Neural cell (in vitro differentiated cells): Measurements from ENCODE around the gene ASPM. TPM values are rescaled to one million over a fixed set of nuclear protein-coding genes. Genes with fewer than 3 reads are reported as not detected.

Experiments
- H2AFZ ChIP-seq: fragments of 200-600, 300-800 bp; sonication (generic), shearing (Covaris generic); 2 replicates; pipeline ENCODE4 v1.6.0; 2014; ENCODE audit warnings: low read depth, mild to moderate bottlenecking, antibody characterized with exemption, low read length, moderate library complexity
- H3F3A ChIP-seq: fragments of 200-600 bp; shearing (Covaris generic); 2 replicates; pipeline ENCODE4 v1.6.1; 2016; ENCODE audit warnings: mild to moderate bottlenecking, moderate library complexity, mixed read lengths, antibody characterized with exemption, low read length; ENCODE audit not compliant: insufficient read depth, poor library complexity, severe bottlenecking
- H3K27ac ChIP-seq: fragments of 200-600, 300-800 bp; sonication (generic), shearing (Covaris generic); 2 replicates; pipeline ENCODE4 v1.5.1; 2014; ENCODE audit warnings: mild to moderate bottlenecking, low read length, moderate library complexity
- H3K27me3 ChIP-seq: fragments of 300-800, 200-600 bp; sonication (generic), shearing (Covaris generic); 2 replicates; pipeline ENCODE4 v1.6.0; 2014; ENCODE audit warnings: mild to moderate bottlenecking, low read depth, low read length, moderate library complexity; ENCODE audit not compliant: insufficient read depth
- H3K36me3 ChIP-seq: fragments of 300-800, 200-600 bp; sonication (generic), shearing (Covaris generic); 2 replicates; pipeline ENCODE4 v1.5.1; 2014; ENCODE audit warnings: mild to moderate bottlenecking, antibody characterized with exemption, low read length, moderate library complexity; ENCODE audit not compliant: insufficient read depth
- H3K4me2 ChIP-seq: fragments of 300-800, 200-600 bp; sonication (generic), shearing (Covaris generic); 2 replicates; pipeline ENCODE4 v1.6.0; 2014; ENCODE audit warnings: mild to moderate bottlenecking, low read length
- H3K4me3 ChIP-seq: fragments of 300-800, 200-600 bp; sonication (generic), shearing (Covaris generic); 2 replicates; pipeline ENCODE4 v1.5.1; 2014; ENCODE audit warnings: mild to moderate bottlenecking, low read length, moderate library complexity
- H3K79me2 ChIP-seq: fragments of 200-600 bp; shearing (Covaris generic); replicated peaks from 2 replicates; pipeline ENCODE4 v1.6.0; 2014; ENCODE audit warnings: mild to moderate bottlenecking, low read length, moderate library complexity; ENCODE audit not compliant: insufficient read depth
- H3K9ac ChIP-seq: fragments of 300-800, 200-600 bp; sonication (generic), shearing (Covaris generic); 2 replicates; pipeline ENCODE4 v1.6.1; 2016; ENCODE audit warnings: mild to moderate bottlenecking, low read length, mixed read lengths
- H3K9me2 ChIP-seq: fragments of 200-600 bp; shearing (Covaris generic); 2 replicates; pipeline ENCODE4 v1.6.1; 2016; ENCODE audit warnings: mild to moderate bottlenecking, low read length, mixed read lengths; ENCODE audit not compliant: insufficient read depth
- H3K9me3 ChIP-seq: fragments of 200-600, 300-800 bp; sonication (generic), shearing (Covaris generic); 2 replicates; pipeline ENCODE4 v1.6.1; 2016; ENCODE audit warnings: mild to moderate bottlenecking, mixed run types, low read length, moderate library complexity, mixed read lengths
- H4K20me1 ChIP-seq: fragments of 200-600 bp; shearing (Covaris generic); 2 replicates; pipeline ENCODE4 v1.6.1; 2016; ENCODE audit warnings: mild to moderate bottlenecking, mixed run types; ENCODE audit not compliant: insufficient read depth
- CTCF ChIP-seq: fragments of 450-650 bp; IDR thresholded peaks from 2 replicates; pipeline ENCODE4 v1.5.1; 2014; ENCODE audit warnings: antibody characterized with exemption, mild to moderate bottlenecking, moderate library complexity; ENCODE audit not compliant: poor library complexity, severe bottlenecking
- EP300 ChIP-seq: fragments of 450-650 bp; conservative IDR thresholded peaks from 2 replicates; pipeline ENCODE4 v1.6.1; 2014; ENCODE audit warnings: antibody characterized with exemption, mild to moderate bottlenecking, moderate library complexity; ENCODE audit not compliant: poor library complexity, severe bottlenecking
- EZH2 ChIP-seq: fragments of 200-600, 300-800 bp; shearing (Covaris generic), sonication (generic); IDR thresholded peaks from 2 replicates; pipeline ENCODE4 v1.6.1; 2014; ENCODE audit warnings: antibody characterized with exemption, low read length, borderline replicate concordance, mild to moderate bottlenecking; ENCODE audit not compliant: insufficient read depth, poor library complexity, severe bottlenecking
- MXI1 ChIP-seq: fragments of 450-650 bp; conservative IDR thresholded peaks from 2 replicates; pipeline ENCODE4 v1.6.1; 2014; ENCODE audit warnings: antibody characterized with exemption, mild to moderate bottlenecking; ENCODE audit not compliant: poor library complexity, severe bottlenecking
- POLR2AphosphoS5 ChIP-seq: IDR thresholded peaks from 2 replicates; pipeline ENCODE4 v1.6.1; 2012
- RAD21 ChIP-seq: fragments of 450-650 bp; conservative IDR thresholded peaks from 2 replicates; pipeline ENCODE4 v1.6.1; 2014; ENCODE audit warnings: antibody characterized with exemption, mild to moderate bottlenecking, moderate library complexity
- SMC3 ChIP-seq: fragments of 450-650 bp; conservative IDR thresholded peaks from 2 replicates; pipeline ENCODE4 v1.6.1; 2014; ENCODE audit warnings: antibody characterized with exemption, mild to moderate bottlenecking, moderate library complexity; ENCODE audit not compliant: poor library complexity
- TAF1 ChIP-seq: IDR thresholded peaks from 2 replicates; pipeline ENCODE4 v1.6.1; 2012; ENCODE audit warnings: low read depth
- polyA plus RNA-seq: library from polyadenylated mRNA; depleted of rRNA; stranded (reverse); fragments of >200 nt; gene quantifications from 2 replicates; pipeline ENCODE4 v1.2.3, GENCODE V29; 2014
- TF ChIP-seq, protein P1 (sequence below): IDR thresholded peaks from 2 replicates; pipeline ENCODE4 v1.6.1; 2012; ENCODE audit warnings: borderline replicate concordance

Gene ASPM
- polyA plus RNA-seq, 1 donor from 2014 or later, result 0.87 TPM

DNA sequence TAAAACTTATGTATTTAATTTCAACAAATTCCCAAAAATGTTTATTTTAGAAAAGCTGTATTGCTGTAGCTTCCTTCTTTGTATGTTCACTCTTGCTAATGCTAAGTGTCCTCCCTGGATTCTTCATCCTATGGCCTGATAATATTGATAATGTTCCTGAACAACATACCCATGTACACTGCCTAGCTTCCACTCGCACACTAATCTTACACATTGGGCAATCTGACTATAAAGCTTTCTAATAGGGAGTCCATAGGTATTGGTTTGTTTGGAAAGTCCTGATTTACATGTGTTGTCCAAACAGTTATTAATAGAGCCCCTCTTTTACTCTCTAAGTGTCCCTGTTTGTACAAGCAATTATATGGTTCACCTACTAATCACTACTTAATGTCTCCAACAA lies 80.2 kb downstream of the ASPM start:
- H3K27ac ChIP-seq, result no peak overlapping the region
- H2AFZ ChIP-seq, result no peak overlapping the region
- no peaks in the 10 kb centered on the region for H3K27me3 ChIP-seq
- no peaks in the 10 kb centered on the region for H3K79me2 ChIP-seq
- no peaks in the 10 kb centered on the region for H3K36me3 ChIP-seq
- no peak overlapping the region for H3K9ac ChIP-seq
- no peak overlapping the region for H3K4me2 ChIP-seq
- H3F3A ChIP-seq, result no peaks in the 10 kb centered on the region
- H4K20me1 ChIP-seq, result no peaks in the 10 kb centered on the region
- H3K4me3 ChIP-seq, result no peak overlapping the region
- no peaks in the 10 kb centered on the region for H3K9me3 ChIP-seq
- TF ChIP-seq MXI1 (no peak), CTCF (no peak), RAD21 (no peak), SMC3 (no peak), EP300 (no peak), POLR2AphosphoS5 (no peak), TAF1 (no peak), EZH2 (no peak)
- TF ChIP-seq, protein P1, sequence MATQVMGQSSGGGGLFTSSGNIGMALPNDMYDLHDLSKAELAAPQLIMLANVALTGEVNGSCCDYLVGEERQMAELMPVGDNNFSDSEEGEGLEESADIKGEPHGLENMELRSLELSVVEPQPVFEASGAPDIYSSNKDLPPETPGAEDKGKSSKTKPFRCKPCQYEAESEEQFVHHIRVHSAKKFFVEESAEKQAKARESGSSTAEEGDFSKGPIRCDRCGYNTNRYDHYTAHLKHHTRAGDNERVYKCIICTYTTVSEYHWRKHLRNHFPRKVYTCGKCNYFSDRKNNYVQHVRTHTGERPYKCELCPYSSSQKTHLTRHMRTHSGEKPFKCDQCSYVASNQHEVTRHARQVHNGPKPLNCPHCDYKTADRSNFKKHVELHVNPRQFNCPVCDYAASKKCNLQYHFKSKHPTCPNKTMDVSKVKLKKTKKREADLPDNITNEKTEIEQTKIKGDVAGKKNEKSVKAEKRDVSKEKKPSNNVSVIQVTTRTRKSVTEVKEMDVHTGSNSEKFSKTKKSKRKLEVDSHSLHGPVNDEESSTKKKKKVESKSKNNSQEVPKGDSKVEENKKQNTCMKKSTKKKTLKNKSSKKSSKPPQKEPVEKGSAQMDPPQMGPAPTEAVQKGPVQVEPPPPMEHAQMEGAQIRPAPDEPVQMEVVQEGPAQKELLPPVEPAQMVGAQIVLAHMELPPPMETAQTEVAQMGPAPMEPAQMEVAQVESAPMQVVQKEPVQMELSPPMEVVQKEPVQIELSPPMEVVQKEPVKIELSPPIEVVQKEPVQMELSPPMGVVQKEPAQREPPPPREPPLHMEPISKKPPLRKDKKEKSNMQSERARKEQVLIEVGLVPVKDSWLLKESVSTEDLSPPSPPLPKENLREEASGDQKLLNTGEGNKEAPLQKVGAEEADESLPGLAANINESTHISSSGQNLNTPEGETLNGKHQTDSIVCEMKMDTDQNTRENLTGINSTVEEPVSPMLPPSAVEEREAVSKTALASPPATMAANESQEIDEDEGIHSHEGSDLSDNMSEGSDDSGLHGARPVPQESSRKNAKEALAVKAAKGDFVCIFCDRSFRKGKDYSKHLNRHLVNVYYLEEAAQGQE, result no peak
- no peaks in the 10 kb centered on the region for H3K9me2 ChIP-seq

GRCh38 chr1:197065559-197065958 lies 80.9 kb downstream of the ASPM start:
- Histone ChIP-seq H3K9ac (no peak overlapping the region), H4K20me1 (no peaks in the 10 kb centered on the region), H3K79me2 (no peaks in the 10 kb centered on the region), H3K27me3 (no peaks in the 10 kb centered on the region), H3K9me2 (no peaks in the 10 kb centered on the region), H3K4me2 (no peak overlapping the region), H3K4me3 (no peak overlapping the region), H2AFZ (no peak overlapping the region), H3F3A (no peaks in the 10 kb centered on the region), H3K9me3 (no peaks in the 10 kb centered on the region), H3K27ac (no peak overlapping the region), H3K36me3 (no peaks in the 10 kb centered on the region)
- TF ChIP-seq MXI1, result no peak
- TF ChIP-seq RAD21, result no peak
- no peak for TF ChIP-seq EP300
- no peak for TF ChIP-seq EZH2
- TF ChIP-seq TAF1, result no peak
- no peak for TF ChIP-seq POLR2AphosphoS5
- TF ChIP-seq, protein P1, result no peak
- no peak for TF ChIP-seq SMC3
